Left ventricle myocardium superior (tissue), 1 donor: ENCODE data around the gene WNT16. TPM values are rescaled to one million over a fixed set of nuclear protein-coding genes. Genes with fewer than 3 reads are reported as not detected.

Experiments used
- ATAC-seq: fragments of 200-7000 bp; cut with Tn5 transposase; one replicate; pipeline ENCODE4 v1.9.1; 2020; ENCODE audit warnings: mild to moderate bottlenecking, moderate library complexity
- DNase-seq: peaks from one replicate; pipeline ENCODE4 v3.0.0-alpha.2; 2020
- intact Hi-C: fragments of 100-400 bp; cut with micrococcal nuclease; formaldehyde crosslinking; loops from one replicate; pipeline ENCODE4 v1.11.0; 2022
- total RNA-seq: library from RNA; stranded (reverse); fragmentation: NEBNext Ultra II Directional; extraction: Animal tissue kit (Norgen Biotek cat#: 25700); gene quantifications from one replicate; pipeline ENCODE4 v1.2.1, GENCODE V29; 2021
- donor health status: DM: no; HTN: yes; CAD: no; lungs with severe emphysema.

Gene WNT16
- total RNA-seq, 1 donor from 2014 or later = not detected

DNA sequence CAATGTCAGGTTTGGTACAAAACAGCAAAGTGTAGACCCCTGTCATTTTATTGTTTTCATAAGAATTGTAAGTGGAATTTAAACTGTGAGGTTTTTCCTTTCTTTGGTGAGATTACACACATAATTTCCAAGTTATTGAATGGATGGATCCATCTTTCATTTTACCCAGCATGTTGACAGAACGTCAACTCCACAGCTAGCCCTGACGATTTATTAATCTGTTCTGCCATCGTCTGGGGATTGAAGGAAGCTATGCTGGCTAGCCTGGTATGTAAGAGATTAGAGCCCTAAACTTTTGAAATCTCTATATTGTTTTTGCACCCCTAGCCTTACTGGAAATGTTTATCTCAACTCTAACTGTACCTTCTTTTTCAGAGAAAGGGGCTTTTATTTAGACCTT lies 8.6 kb downstream of the WNT16 start:
- intact Hi-C loops = no loop called here
- no peak for ATAC-seq
- DNase-seq = no peak

DNA sequence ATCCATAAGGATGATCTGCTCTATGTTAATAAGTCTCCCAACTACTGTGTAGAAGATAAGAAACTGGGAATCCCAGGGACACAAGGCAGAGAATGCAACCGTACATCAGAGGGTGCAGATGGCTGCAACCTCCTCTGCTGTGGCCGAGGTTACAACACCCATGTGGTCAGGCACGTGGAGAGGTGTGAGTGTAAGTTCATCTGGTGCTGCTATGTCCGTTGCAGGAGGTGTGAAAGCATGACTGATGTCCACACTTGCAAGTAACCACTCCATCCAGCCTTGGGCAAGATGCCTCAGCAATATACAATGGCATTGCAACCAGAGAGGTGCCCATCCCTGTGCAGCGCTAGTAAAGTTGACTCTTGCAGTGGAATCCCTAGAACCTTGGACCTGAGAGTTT lies 10.3 kb downstream of the WNT16 start:
- intact Hi-C loops = no loop called here
- no peak for ATAC-seq
- no peak for DNase-seq

DNA sequence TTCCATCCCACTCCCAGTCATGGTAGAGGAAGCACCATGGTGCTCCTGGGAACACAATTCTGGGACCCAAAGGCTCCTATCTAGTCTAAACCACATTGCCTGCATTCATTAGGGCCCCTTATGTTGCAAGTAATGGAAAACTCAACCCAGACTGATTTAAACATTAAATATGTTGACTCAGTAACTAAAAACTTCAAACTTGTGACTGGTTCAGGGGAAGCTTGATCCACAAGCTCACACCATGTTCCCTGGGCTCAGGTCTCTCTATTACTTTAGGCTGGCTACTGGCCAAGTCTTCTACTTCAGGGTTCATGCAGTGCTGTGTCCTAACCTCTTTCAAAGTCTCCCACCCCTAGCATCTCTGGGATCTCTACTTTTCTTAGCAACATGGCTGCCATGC lies 13.1 kb downstream of the WNT16 start:
- intact Hi-C loops = no loop called here
- DNase-seq = no peak
- no peak for ATAC-seq

DNA sequence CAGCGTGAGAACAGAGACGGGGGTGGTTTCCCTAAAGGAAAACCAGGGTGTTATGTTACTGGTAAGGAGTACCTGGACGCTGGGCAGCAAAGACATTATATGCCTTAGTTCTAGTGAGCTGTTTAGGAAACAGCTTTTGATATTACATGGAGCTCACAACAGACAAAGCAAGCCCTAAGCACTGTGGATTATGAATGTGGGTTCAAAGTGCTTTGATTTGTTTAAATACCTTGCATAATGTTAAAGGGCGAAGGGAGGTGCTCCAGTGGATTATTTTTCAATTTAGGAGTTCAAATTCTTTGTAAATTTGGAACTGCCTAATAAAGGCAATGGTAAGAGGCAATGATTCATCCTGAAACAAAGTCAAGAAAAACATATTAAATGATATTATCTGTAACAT lies 13.8 kb downstream of the WNT16 start:
- DNase-seq (no peak), ATAC-seq (no peak)
- intact Hi-C loops = no loop called here

DNA sequence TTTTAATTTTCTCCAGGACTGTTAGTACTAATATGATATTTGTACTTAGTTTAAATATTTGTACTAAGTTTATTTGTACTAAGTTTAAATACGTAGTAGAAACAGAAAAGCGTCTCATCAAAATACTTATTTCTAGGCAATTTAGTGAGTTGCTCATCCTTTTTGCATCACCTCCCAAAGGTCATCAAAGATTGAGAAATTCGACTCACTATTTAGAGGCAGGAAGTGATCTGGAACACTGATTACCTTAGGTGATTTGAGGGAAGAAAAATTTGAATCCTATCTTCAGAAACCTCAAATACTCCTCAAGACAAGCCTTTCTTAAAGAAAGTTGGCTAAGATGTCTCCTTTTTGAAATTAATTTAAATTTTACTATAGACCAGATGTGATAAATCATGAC lies 14.5 kb downstream of the WNT16 start:
- intact Hi-C loops = no loop called here
- ATAC-seq (no peak), DNase-seq (no peak)

DNA sequence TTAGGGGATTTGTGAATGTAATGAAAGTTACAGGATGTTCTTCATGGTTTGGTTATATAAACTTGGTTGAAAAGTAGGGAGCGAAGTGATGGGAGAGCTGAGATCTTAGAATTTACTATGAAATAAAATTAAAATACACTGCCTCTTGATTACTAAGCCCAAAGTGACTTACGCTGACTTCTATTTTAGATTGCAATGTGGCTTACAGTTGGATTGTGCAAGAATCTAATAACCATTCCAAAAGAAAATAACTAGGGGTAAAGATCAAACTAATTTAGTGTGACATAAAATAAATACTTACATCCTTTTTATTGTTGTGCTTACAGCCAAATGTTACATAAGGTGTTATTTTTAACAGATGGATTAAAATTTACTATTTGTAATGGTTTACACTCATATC lies 15.3 kb downstream of the WNT16 start:
- ATAC-seq = no peak
- intact Hi-C loops = no loop called here

DNA sequence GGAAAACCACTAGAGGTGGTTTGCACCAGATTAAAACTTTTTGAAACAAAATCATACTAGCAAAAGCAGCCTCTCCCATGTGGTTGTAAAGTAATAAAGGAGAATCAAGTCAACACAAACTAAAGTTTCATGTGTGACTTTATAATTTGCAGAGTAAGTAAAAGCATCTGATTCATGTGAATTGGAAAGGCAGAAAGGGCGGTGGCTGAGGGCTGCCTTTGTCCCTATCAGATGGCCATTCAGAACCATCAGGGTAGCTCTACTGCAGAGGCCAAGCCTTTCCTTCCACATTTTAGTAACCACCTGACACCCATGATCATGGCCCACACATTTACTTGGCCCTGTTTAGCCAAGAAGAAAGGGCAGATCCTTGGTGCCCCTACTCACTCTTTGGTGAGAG lies 15.7 kb downstream of the WNT16 start:
- DNase-seq (no peak), ATAC-seq (no peak)
- intact Hi-C loops = no loop called here

More for the DNA sequence above, 15.3 kb downstream of the WNT16 start:
- DNase-seq = no peak

DNA sequence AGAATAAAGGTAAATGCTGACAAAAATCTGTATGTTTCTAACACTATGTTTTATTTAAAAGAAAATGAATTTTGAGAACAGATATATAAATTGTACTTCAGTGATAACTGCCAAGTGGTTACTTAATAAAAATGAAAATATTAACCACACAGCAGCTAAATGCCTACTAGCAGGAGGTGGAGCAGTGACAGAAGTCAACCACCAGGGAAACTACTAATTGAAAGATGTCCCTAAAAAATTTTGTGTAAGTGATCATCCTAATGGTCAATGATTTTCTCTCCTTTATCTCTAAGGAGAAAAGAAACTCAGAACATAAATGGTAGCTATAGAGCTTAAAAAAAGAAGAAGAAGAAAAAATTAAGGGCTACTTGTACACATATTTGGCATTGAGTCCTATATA lies 22.9 kb downstream of the WNT16 start:
- DNase-seq (no peak), ATAC-seq (no peak)
- intact Hi-C loops = no loop called here

DNA sequence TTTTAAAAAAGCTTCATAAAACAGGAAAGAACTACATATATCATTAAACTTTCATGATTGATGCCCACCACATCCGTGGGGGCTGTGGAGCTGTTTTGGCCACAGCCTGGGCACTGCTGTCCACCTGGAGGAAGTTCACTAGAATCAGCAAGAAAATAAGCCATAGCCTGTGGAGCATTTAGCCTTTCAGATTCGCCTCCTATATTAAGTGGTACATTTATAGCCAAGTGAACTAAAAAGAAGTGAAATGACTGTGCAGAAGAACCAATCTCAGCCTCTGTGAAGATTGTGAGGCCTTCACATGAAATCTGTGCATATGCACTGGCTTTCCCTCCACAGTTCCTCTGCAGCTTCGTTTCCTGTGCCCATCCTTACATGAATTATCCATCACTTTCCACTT lies 23.5 kb downstream of the WNT16 start:
- DNase-seq = no peak
- ATAC-seq = no peak
- intact Hi-C loops = no loop called here

DNA sequence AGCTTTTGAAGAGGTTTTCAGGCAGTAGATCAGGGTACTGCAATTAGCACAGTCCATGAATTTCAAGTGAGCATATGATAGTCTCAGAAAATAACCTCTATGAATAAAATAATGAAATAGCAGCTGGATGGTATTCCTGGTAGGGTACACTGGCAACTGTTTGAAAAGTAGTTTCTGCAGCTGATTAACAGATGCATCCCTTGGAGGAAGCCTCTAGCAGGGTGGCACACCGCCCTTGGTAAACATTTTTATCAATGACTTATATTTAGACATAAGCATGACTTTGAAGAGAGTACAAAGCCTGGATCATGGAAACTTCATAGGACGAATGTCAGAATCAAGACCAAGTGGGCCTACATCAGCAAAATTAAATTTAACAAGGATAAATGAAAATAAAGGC lies 26.8 kb downstream of the WNT16 start:
- DNase-seq = no peak
- intact Hi-C loops = no loop called here

DNA sequence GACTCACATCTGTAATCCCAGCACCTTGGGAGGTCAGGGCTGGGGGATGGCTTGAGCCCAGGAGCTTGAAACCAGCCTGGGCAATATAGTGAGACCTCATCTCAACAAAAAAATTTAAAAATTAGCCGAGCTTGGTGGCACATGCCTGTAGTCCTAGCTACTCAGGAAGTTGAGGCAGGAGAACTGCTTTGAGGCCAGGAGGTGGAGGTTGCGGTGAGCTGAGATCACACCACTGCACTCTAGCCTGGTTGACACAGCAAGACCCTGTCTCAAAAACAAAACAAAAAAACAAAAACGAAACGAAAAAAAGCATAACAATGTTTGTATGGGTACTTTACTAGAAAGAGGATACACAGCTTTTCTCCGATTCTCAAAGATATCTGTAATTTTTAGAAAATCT lies 31.8 kb downstream of the WNT16 start:
- intact Hi-C loops = no loop called here
- DNase-seq (no peak), ATAC-seq (no peak)

More for the DNA sequence above, 26.8 kb downstream of the WNT16 start:
- ATAC-seq = peak; percentile 27

DNA sequence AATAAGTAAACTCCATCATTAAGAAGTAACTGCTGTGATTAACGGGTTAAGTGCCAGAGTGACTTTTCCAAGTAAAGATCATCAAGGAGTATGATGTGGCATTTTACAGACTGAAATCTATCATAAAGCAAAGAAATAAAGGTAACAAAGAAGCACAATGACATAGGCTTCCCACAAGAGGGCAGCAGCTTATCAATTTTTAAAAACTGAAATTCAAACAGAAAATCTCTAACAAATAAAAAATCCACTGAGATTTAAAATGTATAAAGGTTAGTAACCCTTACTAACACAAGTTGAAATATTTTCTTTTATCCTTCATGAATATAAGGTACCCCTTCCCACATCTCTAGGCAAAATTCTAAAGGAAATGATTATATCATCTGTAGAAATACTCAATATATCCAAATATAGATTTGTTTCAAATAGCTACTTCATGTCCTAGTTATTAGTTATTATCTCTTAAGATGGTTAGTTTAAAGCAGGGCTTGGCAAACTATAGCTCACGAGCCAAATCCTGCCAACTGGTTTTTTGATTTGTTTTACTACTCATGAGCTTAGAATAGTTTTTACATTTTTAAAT lies 38.1 kb downstream of the WNT16 start:
- ATAC-seq (no peak), DNase-seq (no peak)
- intact Hi-C loops = loop anchor here (2.0 kb wide), 1 partner anchor 180 kb away; no protein-coding TSS in a partner anchor

DNA sequence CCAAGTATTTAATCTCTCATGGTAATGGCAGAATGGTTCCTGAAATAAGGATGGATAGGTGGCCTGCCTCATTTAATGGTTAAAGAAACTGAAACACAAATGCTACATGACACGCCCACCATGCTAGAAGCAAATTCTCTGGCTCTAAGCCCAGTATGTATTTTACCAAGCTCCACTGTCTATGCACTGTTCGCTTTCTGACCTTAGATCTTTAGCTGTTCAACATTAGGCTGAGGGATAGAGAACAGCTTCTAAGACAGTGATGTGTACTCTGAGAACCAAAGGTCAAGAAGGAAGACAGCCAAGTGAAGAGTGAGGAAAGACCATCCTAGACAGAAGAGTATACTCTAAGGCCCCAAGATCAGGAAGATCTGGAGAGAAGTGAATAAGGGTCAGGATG lies 40.7 kb downstream of the WNT16 start:
- peak; percentile 54 for ATAC-seq
- DNase-seq = no peak
- intact Hi-C loops = no loop called here

DNA sequence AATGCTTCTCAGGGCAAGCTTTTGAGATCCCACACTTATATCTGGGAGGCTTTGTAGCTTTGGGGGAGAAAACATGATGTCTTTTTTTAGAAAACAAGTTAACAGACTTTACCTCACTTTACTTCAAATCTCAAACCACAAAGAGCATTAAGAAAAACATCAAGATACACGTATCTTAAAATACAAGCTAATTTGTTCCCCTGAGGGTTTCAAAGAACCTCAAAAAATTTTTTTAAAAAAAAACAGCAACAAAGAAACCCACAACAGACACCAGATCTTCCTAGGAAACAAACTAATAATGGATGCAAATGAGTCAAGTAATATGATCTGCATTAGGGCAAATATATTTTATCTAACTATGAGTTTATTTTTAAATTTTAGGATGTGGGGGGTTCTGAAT lies 42.6 kb downstream of the WNT16 start:
- ATAC-seq (no peak), DNase-seq (no peak)
- intact Hi-C loops = no loop called here

DNA sequence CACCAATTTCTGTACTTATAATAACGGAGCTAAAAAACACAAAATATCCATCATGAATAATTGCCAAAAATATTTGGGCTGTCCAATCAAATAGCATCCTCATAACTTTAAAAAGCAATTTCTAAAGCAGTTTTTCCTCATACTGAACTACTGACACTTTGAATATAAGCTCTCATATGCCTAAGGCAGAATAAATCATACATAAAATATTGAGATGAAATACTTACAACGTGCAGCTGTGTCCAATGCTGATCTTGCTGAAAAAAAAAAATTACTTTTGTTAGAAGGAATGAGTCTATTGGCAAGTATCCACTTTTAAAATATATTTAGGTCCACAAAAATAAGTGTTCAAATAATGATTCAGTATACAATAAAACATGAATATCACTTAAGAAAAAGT lies 43.1 kb downstream of the WNT16 start:
- DNase-seq = no peak
- ATAC-seq = no peak
- intact Hi-C loops = no loop called here

DNA sequence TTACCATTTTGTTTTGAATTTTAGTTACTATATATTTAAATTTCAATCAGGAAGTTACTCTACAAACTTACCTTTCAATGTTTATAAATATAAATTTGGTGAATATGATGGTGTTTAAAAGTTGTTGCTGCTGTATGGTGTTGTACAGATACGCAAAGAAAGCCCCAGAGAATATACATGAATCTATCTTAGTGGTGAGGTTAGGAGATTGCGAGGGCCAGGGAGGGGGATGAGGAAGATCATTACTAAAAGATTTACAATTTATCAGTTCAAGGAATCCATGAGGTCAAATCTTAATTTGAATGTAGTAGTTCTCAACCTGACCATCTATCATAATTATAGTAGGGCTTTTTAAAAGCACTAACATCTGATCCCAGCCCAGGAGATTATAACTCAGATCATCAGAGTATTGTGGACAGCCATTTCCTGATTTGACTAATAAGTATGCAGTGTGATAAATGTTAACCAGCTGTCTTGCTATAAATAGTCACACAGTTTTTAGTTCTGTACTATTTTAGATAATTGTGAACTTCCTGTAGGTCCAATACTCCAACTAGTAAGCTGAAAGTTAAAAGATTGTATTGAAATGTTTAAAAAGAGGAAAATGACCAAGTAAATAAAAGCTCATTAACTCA lies 43.7 kb downstream of the WNT16 start:
- no peak for DNase-seq
- intact Hi-C loops = no loop called here
- ATAC-seq = peak; percentile 44

DNA sequence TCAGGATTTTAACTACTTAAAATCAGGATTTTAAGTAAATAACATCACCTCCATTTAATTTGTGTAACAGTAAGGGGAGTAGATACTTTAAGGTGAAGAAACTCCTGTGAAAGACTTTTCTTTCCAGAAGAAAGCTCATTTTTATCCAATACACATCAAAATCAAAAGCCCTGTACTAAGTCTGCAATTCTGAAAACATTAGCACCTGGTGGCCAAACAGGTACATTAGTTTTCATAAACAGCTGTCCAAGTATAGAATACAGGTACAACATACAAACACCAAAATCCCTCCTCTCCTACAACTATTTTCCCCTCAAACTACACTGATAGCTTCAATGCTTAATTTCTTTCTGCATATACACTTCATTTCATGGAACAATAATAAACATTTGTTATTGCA lies 44.4 kb downstream of the WNT16 start:
- ATAC-seq = no peak
- intact Hi-C loops = no loop called here
- no peak for DNase-seq

DNA sequence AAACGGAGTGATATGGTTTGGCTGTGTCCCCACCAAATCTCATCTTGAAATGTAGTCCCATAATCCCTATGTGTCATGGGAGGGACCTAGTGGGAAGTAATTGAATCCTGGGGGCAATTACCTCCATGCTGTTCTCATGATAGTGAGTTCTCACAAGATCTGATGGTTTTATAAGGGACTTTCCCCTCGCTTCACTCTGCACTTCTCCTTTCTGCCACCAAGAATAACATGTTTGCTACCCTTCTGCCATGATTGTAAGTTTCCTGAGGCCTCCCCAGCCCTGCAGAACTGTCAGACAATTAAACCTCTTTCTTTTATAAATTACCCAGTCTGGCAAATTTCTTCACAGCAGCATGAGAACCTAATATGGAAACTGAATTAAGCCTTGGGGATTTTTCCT lies 48.2 kb downstream of the WNT16 start:
- ATAC-seq = no peak
- no peak for DNase-seq
- intact Hi-C loops = no loop called here

DNA sequence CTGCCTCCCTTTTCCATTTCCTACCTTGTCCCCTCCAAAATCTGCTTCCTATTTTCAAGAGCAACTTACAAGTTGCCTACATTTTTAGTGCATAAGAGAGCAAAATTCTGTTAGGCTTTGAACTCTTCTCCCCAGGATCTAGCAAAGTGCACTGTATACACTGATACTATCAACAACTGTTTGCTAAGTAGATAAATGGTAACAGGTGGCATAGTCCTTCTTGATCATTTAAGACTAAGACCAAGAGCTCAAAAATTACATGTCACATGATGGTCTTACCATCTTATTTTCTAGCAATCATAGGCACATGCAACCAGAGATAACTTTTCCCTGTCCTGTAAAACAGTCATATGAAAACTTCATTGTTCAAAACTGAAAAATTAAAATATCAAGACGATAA lies 51.1 kb downstream of the WNT16 start:
- ATAC-seq (no peak), DNase-seq (no peak)
- intact Hi-C loops = no loop called here

DNA sequence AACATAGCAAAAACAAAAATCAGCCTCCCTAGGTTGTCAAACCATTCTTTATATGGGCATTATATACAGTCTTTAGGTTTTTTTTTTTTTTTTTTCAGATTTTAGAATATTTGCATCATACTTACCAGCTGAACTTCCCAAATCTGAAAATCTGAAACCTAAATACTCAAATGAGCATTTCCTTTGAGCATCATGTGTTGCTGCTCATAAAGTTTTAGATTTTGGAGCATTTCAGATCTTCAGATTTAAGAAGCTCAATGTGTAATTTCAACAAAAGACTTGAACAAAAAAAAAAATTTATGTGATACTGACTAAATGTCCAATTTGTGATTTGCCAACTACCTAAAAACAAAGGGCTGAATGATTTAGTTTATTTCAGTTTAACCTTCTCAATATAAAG lies 53.7 kb downstream of the WNT16 start:
- intact Hi-C loops = no loop called here
- ATAC-seq = no peak
- DNase-seq = no peak

DNA sequence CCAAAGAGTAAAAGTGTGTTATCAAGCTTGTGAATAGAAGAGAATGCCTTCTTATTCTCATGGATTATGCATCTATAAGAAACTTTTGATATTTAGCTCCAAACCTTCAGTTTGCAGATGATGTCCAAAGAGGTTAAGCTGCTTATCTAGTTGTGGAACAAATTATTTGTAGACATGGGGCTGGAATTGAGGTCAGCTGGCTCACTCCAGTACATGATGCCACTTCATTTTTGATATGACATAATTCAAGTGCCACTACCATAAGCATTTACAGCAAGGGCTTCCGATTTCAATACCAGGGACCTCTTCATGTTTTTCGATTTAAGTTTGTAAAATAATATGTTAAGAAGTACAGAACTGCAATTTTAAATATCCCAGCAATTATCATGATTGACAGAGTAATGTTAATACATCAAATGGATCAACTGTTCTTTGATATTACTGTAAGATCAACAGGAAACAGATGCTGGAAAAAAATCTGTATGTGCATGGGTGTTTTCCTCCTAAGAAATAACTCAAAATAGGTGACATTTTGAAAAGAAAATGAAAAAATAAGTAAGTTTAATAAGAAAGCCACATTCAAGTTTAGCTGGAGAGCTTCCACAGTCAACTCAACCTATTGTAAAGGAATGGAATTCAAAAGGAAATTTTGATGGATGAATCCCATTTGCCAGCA lies 54.6 kb downstream of the WNT16 start:
- intact Hi-C loops = no loop called here
- peak; percentile 74 for ATAC-seq
- no peak for DNase-seq
